Dedifferentiated amniotic fluid mesenchymal stem cell (primary cell): ENCODE results near the gene VSTM2B.

Experiments used
- DNase-seq: peaks from one replicate; pipeline ENCODE4 v3.0.0-alpha.2; 2016; ENCODE audit errors: extremely low spot score

Gene VSTM2B

DNA sequence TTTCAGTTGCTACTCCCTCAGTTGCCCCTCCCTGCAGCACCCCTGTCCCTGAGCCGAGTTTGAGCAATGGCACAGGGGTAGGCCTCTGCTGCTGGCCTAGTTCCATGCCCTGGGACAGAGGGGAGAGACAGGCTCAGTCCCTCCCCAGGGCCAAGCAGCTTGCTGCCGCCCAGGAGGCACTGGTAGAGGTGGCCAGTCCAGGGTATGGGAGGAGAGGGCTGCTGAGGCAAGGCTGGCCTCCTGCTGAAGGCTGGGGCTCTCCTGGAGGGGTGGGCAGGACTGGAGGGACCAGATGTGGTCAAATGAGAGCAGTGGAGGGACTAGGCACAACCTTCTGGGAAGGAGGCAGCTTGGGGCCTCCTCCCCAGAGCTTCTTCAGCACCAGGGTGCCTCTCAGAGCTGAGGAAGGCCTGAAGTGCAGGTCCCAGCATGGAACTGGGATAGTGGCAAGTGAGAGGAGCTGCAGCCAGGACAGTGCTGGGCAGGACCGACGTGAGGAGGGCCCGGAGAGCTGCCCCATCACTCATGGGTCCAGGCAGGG is 29.8 kb upstream of the VSTM2B start:
- no peak for DNase-seq

DNA sequence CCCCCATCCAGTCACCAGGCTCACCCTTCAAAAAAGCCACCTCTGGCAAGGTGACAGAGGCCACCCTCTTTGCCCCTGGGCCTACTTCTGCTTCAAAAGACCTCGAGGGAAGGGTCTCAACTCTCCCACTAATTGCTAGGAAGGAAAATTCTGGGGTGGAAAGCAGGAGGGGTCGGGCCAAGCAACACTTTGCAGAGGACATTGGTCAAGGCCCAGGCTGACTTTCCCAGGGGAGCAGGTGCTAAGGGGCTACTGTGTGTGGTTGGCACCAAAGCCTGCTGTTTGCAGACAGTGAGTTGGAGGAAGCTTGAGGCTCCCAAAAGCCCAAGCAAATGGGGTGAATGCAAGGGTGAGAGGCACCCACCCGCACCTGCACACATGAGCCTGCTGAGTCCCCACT is 28.6 kb upstream of the VSTM2B start:
- no peak for DNase-seq

DNA sequence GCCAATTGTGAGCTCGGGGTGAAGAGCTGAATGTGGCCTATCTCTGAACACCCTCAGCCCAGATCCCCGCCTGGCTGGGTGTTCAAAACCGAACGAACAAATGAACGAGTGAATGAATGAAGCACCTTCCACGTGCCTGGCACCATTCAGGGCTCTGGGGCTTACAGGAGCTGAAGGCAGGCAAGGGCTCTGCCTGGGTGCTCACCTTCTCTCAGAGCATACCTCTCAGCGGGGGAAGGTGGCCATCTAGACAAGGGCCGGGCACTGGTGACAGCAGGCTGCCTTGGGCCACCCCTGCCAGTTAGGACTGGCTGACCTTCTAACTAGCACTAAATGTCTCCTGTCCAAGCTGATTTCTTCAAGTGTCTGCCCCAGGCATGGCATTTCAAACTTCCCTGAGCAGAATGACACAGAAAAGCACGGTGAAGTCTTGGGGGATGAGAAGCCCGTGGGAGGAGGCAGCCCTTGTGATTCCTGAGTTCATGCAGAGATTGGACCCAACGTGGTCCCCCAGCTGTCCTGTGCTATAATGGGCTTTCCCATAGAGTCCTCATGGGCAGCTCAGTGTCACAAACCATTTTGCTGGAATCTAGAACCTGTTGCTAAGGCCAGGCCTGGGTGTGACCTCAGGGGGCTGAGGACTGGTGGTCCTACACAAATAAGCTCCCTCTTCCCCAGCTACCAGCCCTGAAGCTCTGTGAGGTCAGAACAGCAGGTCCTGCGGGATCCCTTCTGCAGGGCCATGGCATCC is 27.9 kb upstream of the VSTM2B start:
- no peak for DNase-seq

DNA sequence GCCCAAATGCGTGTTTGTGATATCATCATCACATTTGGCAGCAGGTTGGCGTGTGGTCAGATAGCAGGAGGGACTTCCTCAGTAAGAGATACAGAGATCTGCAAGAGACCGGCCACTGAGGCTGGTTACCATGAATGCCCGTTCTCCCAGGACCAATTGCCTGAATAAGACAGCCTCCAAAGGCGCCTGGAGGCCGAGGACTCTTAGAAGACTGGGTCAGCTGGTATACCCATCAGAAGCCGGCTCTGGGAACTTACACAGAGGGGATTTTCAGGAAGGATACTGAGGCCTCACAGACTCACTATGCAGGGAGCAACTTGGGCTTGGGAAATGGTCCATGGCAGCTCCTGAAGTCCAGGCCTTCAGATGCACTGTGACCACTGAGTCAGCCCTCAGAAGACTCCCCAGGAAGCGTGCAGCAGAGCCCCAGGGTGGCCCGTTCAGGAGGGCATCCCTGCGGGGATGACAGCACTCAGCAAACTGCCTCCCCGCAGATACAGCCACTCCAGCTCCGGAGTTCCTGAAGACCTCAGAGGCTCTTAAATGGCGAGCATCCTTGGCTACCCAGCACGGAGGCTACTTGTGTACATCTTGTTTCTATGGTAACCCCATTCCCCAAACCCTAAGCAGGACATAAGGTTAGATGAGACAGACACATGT is 26.4 kb upstream of the VSTM2B start:
- no peak for DNase-seq

DNA sequence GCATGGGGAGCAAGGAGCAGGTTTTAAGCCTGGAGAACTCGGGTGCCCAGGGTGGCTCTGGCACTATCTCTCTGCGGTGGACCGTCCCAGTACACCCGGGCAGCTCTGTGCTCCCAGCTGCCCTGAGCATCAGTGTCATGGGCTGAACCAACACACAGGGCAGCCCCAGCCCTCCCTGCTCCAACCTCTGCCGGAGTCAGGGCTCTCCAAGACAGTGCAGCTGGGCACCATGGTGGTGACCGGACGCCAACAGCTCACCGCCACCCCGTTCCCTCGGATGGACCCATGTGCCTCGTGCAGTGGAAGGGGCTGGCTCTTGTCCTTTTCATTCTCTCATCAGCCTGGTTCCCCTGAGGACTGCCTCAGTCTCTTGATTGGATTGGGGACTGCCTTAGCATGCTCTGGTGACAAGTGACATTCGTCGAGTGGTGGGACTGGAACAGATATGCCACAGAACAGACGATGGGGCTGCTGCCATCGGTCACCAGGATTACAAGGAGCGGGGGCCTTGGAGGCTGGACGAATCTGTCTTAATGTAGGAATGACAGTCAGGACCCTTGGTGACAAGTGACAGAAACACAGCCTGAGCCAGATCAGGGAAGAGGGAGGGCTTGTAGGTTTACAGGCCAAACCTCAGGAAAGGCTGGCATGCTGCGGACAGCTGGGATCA is 25.7 kb upstream of the VSTM2B start:
- DNase-seq, result no peak

DNA sequence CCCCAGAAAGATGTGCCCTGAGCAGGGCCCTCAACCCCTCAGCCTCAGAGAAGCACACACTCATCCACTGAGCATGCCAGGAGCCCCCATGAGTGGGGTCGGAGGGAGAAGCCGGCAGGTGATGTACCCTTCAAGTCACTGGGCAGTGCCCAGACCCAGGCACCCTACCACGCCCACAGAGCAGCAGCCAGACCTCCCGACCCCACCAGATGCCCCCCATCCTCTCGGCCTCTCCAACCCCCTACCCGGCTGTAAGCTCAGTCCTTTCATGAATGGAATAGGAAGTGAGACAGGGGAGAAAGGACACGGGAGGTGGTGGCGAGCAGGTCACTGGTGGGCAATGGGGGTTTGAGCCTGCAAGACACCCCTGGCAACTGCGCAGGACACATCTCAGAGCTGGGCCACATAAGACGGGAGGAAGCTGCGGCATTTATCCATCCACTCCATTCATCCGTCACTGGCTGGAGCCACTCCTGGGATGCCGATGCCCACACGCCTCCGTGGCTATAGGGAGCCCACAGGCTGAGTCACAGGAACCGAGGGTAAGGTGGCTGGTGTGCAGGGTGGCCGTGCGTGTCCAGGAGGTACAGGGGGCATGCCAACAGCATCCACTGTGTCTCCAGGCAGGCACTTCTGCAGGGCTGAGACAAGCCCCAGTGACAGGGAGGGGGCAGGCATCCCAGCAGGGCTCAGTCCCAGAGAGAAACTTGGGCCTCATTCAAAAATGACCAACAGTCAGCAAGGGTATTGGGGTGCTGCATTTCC is 23.8 kb upstream of the VSTM2B start:
- no peak for DNase-seq

DNA sequence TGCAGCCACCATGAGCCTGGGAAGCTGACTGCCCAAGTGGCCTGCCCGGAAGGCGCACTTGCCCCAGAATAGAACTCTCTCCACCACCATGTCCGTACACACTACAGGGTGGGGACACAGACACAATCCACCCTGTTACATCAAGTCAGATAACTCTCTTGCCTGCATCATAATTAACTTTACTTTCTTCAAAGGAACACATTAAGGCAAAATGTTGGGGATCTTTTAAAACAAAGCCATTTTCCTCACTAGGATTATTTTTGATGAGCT is 23.3 kb upstream of the VSTM2B start:
- DNase-seq, result no peak

DNA sequence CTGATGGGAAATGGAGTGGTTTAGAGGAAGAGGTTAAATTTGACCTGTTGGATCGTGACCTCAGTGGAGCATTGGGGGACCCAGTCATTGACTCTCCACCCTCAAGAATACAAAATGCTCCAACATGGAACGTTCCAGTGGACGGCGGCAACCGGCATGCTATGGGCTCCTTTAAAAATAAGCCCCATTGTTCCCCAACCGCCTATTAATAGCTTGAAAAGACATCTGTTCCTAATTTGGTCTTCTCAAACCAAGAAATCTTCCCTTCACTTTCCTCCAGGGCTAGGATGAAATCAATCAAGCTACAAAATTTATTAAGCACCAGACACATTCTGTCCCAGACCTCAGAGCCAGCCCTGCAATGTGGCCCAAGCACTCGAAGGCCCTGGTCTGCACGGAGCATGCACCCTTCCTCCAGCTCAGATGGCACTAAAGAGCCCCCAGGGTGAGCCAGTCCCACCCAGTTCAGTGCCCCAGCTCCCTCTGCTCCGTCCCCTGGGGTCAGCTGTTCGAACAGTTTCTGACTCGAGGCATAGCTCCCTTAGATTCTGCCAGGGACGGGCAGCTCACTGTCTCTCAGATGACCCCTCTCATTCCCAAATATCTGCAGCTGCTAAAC is 22.5 kb upstream of the VSTM2B start:
- DNase-seq, result no peak

DNA sequence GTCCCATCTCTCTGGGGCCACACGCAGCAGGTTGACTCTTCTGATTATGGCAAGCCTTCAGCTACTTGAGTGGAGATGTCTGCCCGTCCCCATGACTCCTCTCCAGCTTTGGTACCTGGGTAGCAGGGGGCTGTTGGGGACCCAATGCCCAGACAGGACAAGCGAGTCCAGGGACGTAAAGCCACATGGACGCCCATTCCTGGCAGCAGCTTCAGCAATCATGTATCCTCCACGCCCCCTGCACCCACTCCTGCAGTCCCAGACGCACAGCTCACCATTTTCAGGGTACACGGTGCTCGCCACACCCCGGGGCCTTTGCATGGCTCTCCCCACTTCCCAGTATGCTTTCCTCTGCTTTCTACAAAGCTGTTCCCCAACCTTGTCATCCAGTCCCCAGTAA is 22.0 kb upstream of the VSTM2B start:
- DNase-seq, result no peak

DNA sequence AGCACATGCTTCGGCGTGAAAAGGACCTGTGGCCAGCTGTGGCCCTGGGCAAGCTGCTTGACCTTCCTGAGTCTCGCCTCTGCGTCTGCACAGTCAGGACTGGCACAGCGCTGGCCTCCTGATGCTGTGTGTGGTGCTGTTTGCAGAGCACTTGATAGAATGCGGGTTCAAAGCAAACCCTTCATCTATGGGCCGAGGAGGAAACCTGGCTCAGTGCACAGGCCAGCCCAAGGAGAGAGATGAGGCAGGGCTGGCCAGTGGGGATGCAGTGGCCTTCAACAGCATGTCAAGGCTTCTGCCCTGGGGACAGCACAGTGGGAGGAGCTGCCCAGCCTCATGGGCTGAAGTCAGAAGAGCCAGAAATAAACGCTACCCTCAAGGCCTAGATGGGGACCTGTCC is 21.3 kb upstream of the VSTM2B start:
- no peak for DNase-seq

DNA sequence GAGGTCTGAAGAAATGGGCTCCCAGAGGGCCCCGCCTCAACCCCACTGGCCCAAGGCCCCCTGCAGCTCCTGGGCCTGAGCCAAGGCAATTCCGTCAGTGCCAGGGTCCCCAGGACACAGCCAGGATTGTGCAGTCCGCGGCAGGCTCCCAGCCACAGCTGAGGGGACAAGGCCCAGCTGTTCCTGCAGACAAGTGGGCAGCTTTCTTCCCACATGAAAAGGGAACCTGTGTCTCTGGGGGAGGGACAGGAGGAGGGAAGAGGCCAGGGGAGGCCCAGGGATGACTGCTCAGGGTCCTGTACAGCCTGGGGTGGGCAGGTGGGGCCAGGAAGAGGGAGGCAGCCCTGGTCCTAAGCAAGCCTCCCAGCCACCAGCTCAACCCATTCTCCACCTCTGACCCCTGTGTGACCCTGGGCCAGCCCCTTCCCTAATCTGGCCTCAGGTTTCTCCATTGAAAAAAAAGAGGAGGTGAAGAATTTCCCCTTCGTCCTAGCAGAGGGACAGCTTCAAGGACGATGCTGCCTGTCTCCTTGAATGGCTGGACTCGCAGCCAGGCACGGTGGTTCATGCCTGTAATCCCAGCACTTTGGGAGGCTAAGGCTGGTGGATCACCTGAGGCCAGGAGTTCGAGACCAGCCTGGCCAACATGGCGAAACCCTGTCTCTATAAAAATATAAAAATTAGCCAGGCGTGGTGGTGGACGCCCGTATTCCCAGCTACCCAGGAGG is 20.5 kb upstream of the VSTM2B start:
- DNase-seq, result no peak

DNA sequence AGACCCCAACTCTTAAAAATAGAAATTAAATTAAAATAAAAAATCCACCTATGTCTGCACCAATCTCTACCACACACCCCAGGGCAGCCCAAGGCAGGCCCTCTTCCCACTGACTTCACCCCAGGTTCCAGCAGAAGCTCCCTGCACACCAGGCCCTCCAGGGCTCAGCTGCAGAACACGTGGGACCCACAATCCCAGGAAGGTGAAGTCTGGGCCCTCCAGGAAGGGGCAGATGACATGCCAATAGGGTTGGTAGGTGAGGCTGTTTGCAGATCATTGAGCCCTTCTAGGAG is 19.2 kb upstream of the VSTM2B start:
- no peak for DNase-seq

DNA sequence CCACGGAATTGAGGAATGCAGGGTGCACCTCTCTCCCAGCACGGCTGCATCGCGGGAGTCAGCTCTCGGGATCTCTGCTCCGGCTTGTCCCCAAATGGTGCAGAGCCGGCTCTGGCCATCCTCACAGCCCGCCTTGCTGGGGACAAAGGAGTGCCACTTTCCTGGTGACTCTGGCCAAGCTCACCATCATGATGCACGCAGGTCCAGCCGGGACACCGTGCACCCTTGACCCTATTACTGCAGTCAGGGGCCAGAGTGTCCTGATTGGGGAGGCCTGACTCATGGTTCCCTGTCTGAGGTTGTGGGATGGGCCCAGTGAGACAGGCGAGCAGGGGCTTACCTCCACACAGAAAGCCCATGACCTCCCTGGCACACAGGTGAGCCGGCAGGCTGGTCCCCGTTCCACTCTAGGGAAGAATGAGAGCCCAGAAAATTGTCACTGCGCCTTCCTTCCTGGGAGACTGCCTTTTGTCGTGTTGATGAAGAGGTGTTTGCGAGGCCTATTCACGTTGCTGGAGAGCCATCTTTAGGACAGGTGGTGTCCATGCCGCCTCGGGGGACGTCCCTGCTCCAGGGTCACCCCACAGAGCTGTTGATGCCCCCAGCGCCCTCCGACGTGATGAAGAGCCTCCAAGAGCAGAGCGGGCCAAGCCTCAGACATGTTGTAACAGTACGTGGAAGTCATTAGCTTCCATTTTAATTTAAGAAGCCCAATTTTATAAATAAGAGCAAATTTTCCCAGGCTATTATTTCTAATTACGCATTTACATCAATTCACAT is 18.5 kb upstream of the VSTM2B start:
- no peak for DNase-seq

DNA sequence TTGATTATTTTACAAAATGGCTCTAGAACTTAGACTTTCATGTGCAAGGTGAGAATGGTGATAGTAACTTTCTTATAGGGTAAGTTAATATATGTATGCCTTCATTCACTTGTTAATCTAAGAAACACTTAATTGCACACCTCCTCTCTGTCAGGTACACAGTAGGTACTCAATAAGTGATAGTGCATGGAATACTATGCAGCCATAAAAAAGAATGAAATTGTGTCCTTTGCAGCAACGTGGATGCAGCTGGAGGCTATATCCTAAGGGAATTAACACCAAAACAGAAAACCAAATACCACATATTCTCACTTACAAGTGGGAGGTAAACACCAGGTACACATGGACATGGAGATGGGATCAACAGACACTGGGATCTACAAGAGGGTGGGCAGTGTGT is 17.6 kb upstream of the VSTM2B start:
- DNase-seq, result no peak

DNA sequence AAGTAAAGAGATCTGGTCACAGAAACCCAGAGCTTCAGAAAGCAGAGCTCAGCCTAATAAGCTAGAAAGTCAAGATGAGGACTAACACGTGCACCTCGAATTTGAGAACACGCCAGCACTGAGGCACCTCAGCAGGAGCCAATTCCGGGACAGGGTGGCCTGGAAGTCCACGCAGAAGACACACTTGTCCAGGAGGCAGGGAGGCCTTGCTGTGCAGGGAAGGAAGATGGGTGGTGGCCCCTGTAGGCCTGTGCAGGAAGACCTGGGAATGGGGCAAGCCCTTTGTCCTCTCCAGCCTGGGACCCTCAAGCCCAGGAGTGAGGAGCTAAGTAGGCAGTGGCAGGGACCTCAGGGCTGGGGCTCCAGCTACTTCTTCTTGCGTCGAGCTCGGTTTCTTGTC is 16.3 kb upstream of the VSTM2B start:
- no peak for DNase-seq

DNA sequence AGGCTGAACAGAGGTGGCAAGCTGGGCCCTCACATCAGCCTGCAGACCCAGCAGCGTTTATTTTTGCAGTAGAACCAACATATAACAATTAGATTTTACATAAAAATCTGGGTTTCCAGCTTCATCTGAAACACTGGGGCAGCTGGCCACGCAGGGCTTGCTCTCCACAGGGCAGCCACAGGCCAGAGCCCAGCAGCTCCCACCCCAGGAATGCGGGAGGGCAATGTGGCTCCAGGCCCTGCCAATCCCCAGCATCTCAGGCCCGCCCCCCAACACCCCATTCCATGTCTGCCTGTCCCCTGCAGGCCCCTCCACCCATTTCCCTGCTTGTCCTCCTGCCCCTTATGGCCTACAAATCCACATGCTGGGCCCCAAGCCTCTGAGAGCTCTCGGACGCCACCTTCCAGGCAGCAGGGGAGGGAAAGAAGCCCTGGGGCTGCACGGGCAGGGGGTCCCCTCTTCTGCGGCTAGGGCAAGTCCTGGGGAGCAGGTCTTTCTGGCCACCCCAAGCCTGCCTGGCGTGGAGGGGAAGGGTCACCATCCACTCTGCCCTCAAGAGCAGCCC is 15.0 kb upstream of the VSTM2B start:
- no peak for DNase-seq

DNA sequence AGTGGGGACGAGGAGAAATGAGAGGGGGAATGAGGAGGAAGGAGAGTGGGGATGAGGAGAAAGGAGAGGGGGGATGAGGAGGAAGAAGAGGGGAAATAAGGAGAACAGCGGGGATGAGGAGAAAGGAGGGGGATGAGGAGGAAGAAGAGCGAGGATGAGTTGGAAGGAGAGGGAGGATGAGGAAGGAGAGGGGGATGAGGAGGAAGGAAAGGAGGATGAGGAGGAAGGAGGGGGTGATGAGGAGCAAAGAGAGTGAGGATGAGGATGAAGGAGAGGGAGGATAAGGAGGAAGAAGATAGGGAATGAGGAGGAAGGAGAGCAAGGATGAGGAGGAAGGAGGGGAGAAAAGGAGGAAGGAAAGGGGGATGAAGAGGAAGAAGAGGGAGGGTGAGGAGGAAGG is 14.0 kb upstream of the VSTM2B start:
- no peak for DNase-seq

DNA sequence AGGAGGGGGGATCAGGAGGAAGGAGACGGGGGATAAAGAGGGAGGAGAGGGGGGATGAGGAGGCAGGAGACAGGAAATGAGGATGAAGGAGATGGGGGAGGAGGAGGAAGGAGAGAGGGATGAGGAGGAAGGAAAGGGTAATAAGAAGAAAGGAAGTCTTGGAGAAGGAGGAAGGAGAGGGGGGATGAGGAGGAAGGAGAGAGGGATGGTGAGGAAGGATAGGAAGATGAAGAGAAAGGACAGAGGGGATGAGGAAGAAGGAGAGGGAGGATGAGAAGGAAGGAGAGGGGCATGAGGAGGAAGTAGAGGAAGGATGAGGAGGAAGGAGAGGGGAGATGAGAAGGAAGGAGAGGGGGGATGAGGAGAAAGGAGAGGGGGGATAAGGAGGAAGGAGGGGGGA is 13.0 kb upstream of the VSTM2B start:
- no peak for DNase-seq

DNA sequence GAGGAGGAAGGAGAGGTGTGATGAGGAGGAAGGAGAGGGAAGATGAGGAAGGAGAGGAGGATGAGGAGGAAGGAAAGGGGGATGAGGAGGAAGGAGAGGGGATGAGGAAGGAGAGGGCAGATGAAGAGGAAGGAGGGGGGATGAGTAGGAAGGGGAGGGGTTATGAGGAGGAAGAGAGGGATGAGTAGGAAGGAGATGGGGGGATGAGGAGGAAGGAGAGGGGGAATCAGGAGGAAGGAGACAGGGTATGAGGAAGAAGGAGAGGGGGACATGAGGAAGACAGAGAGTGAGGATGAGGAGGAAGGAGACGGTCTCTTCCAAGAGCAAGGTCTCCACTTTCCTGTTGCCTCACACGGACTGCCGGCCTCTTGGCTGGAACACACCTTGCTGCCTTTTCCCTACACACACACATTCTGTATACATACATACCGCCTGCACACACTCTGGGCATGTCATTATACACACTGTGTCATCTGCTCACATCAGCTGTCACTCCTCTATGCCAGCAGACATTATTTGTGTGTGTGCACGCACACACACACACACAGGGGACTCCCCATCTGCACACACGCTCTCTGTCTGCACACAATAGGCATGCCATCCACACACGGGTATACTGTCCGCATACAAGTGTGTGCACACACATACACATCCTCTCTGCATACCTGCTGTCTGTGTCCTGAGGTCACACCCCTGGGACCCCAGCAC is 11.1 kb upstream of the VSTM2B start:
- DNase-seq, result no peak

DNA sequence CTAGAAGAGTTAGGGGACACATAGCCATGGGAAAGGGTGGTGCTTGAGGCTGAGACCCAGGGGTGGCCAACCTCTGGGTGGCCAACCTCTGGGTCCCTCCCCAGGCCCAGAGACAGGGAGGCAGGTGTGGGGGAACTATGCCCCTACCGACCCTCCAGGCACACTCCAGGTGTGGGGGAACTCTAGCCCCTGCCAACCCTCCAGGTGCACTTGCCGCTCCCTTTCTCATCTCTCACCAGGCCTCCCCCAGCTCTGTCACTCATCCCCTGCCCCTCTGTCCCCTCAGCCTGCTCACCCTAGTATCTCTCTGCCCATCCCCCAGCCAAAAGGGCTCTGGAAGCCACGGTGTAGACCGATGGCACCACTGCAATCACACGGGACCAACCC is 10.6 kb upstream of the VSTM2B start:
- DNase-seq, result no peak
